ENCODE measurements around the gene CCDC12.

GRCh38 chr3:46998852-46999515, 22.4 kb upstream of the CCDC12 start:
- TF ChIP-seq POLR2A (IDR thresholded peaks at IDR 0.05; ENCODE audit: borderline replicate concordance, extremely low read depth, insufficient read depth, insufficient read length) (no peak), CTCF (IDR thresholded peaks at IDR 0.05 in 2 of 3, conservative IDR thresholded peaks at IDR 0.05 in 1 of 3; ENCODE audit: borderline replicate concordance in 1 of 3, insufficient read depth in 1 of 3, low read depth in 2 of 3, low read length in 2 of 3) (no peak; a peak in 1 of 6 replicates), EZH2 (IDR thresholded peaks at IDR 0.05) (no peak), ZNF274 (IDR thresholded peaks at IDR 0.05; ENCODE audit: low read depth, low read length) (no peak), MAX (IDR thresholded peaks at IDR 0.05) (no peak), ELF1 (IDR thresholded peaks at IDR 0.05; ENCODE audit: borderline replicate concordance, low read depth) (no peak), POLR2AphosphoS5 (IDR thresholded peaks at IDR 0.05; ENCODE audit: low read depth, low read length) (no peak), CEBPB (IDR thresholded peaks at IDR 0.05; ENCODE audit: low read depth) (no peak), EZH2phosphoT487 (IDR thresholded peaks at IDR 0.05; ENCODE audit: borderline replicate concordance) (no peak)
